Left lung (tissue), 14 donors: ENCODE data around the gene NTRK1. TPM values are rescaled to one million over a fixed set of nuclear protein-coding genes. Genes with fewer than 3 reads are reported as not detected.

ENCODE experiments used
- ATAC-seq: fragments of 200-7000 bp; cut with Tn5 transposase; one replicate; pipeline ENCODE4 v1.9.1; 2020; ENCODE audit warnings: moderate library complexity
- DNase-seq, 4 donors: peaks; one replicate each; pipeline ENCODE4 v3.0.0-alpha.2; 2013 to 2020
- H3K27ac ChIP-seq, 2 donors: fragments of 200-600 bp; sonication (generic) in 1 of 2; one replicate each; pipeline versions ENCODE4 v1.5.0 to v1.8.0; 2020 to 2021
- H3K27me3 ChIP-seq, 2 donors: fragments of 200-600 bp; sonication (generic) in 1 of 2; one replicate each; pipeline versions ENCODE4 v1.5.0 to v1.8.0; 2020 to 2021
- H3K36me3 ChIP-seq, 2 donors: fragments of 200-600 bp; sonication (generic) in 1 of 2; one replicate each; pipeline versions ENCODE4 v1.5.0 to v1.8.0; 2020 to 2021
- H3K4me1 ChIP-seq, 2 donors: fragments of 200-600 bp; one replicate each; pipeline ENCODE4 v1.8.0; 2021
- H3K4me3 ChIP-seq, 2 donors: fragments of 200-600 bp; sonication (generic) in 1 of 2; one replicate each; pipeline versions ENCODE4 v1.5.0 to v1.8.0; 2020 to 2021; ENCODE audit warnings: mild to moderate bottlenecking in 1 of 2
- H3K9me3 ChIP-seq, 2 donors: fragments of 200-600 bp; sonication (generic) in 1 of 2; one replicate each; pipeline versions ENCODE4 v1.5.0 to v1.8.0; 2020 to 2021
- intact Hi-C, 2 donors: fragments of 100-400 bp; cut with DNase I; formaldehyde crosslinking; loops; one replicate each; pipeline versions ENCODE4 v1.11.2 to v1.14.2; 2022
- long read RNA-seq, 12 donors: library from polyadenylated mRNA in 2 of 12; unstranded in 2 of 12; transcript quantifications; one replicate each; pipeline ENCODE4 v2.0.0 and lab custom pipeline, GENCODE V29; 2019 to 2026
- polyA plus RNA-seq, 6 donors: library from polyadenylated mRNA; unstranded; fragments of 120-200 nt; gene quantifications; one replicate each; pipeline ENCODE4 v1.2.1, GENCODE V29; 2013; ENCODE audit not compliant: insufficient read length in 6 of 6
- total RNA-seq, 2 donors: library from RNA; stranded (reverse); fragmentation: NEBNext Ultra II Directional; extraction: Animal tissue kit (Norgen Biotek cat#: 25700); gene quantifications; one replicate each; pipeline ENCODE4 v1.2.1, GENCODE V29; 2021
- TF ChIP-seq, protein P1 (sequence below), 2 donors: fragments of 200-600 bp; sonication (generic) in 1 of 2; IDR thresholded peaks; one replicate each; pipeline versions ENCODE4 v1.5.0 to v1.8.0; 2021; ENCODE audit warnings: antibody characterized with exemption in 2 of 2
- donor health status: DM: no; HTN: yes; CAD: no.
- donor health status: DM: no; HTN: no; CAD: no.

NTRK1 gene
- total RNA-seq (under 1 TPM; 0.47 to 0.97 TPM), polyA plus RNA-seq (under 1 TPM in 5 of 6 donors, not detected in 1; 0.15 to 0.41 (median 0.27) TPM)
- long read RNA-seq, donor 1 = 0 reads
- long read RNA-seq, donor 2 = 0 reads
- long read RNA-seq, donor 3 = 0 reads
- long read RNA-seq, donor 4 = 0 reads
- long read RNA-seq, donor 5 = 0 reads
- long read RNA-seq, donor 6 = 0 reads
- long read RNA-seq, donor 7 = 0 reads
- long read RNA-seq, donor 8 = 0 reads
- long read RNA-seq, donor 9 = 0 reads
- long read RNA-seq, donor 10 = 0 reads
- long read RNA-seq, donor 11 = 0 reads
- long read RNA-seq, donor 12 = 0 reads

GRCh38 chr1:156860628-156861423 is at the start of gene NTRK1:
Gene NTRK1 (plus strand): TSS chr1:156860865. CDS start chr1:156860935, 70 bp downstream.
- TF ChIP-seq, protein P1, sequence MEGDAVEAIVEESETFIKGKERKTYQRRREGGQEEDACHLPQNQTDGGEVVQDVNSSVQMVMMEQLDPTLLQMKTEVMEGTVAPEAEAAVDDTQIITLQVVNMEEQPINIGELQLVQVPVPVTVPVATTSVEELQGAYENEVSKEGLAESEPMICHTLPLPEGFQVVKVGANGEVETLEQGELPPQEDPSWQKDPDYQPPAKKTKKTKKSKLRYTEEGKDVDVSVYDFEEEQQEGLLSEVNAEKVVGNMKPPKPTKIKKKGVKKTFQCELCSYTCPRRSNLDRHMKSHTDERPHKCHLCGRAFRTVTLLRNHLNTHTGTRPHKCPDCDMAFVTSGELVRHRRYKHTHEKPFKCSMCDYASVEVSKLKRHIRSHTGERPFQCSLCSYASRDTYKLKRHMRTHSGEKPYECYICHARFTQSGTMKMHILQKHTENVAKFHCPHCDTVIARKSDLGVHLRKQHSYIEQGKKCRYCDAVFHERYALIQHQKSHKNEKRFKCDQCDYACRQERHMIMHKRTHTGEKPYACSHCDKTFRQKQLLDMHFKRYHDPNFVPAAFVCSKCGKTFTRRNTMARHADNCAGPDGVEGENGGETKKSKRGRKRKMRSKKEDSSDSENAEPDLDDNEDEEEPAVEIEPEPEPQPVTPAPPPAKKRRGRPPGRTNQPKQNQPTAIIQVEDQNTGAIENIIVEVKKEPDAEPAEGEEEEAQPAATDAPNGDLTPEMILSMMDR (IDR thresholded peaks at IDR 0.05) = no peak
- Histone ChIP-seq H3K4me1 (peaks cover 15 to 24% of the 10 kb centered on the region in 2 donors), H3K9me3 (no peaks in the 10 kb centered on the region), H3K27ac (no peak within 1 kb of the TSS), H3K27me3 (peaks cover 48 to 96% of the 10 kb centered on the region in 2 donors), H3K4me3 (peak within 1 kb of the TSS; percentile 5 to 12), H3K36me3 (no peaks in the 10 kb centered on the region)
- intact Hi-C loops = loop anchor here in 1 of 2 donors (5.0 kb wide), 1 partner anchor 64 kb away; no protein-coding TSS in a partner anchor
- ATAC-seq (peak; percentile 62), DNase-seq (peak in 1 of 4 donors; percentile 33)

GRCh38 chr1:156811168-156811567 is 49.5 kb upstream of the NTRK1 start:
- no peaks in the 10 kb centered on the region for H3K9me3 ChIP-seq
- peaks cover 10 to 28% of the 10 kb centered on the region in 2 donors for H3K4me1 ChIP-seq
- H3K4me3 ChIP-seq = no peak overlapping the region
- peaks cover 0 to 29% of the 10 kb centered on the region in 2 donors for H3K27me3 ChIP-seq
- intact Hi-C loops = no loop called here
- H3K27ac ChIP-seq = no peak overlapping the region
- ATAC-seq (no peak), DNase-seq (no peak)
- no peaks in the 10 kb centered on the region for H3K36me3 ChIP-seq
- TF ChIP-seq, protein P1 (IDR thresholded peaks at IDR 0.05) = no peak

GRCh38 chr1:156812293-156812990 is 48.2 kb upstream of the NTRK1 start:
- H3K27me3 ChIP-seq = peaks cover 0 to 29% of the 10 kb centered on the region in 2 donors
- TF ChIP-seq, protein P1 (IDR thresholded peaks at IDR 0.05) = no peak
- H3K9me3 ChIP-seq = no peaks in the 10 kb centered on the region
- intact Hi-C loops = no loop called here
- no peak for ATAC-seq
- no peak overlapping the region for H3K27ac ChIP-seq
- no peak for DNase-seq
- H3K36me3 ChIP-seq = no peaks in the 10 kb centered on the region
- H3K4me3 ChIP-seq = no peak overlapping the region
- peaks cover 10 to 28% of the 10 kb centered on the region in 2 donors for H3K4me1 ChIP-seq

- no peak for ATAC-seq
- Histone ChIP-seq H3K36me3 (no peaks in the 10 kb centered on the region), H3K4me1 (peaks cover 10 to 28% of the 10 kb centered on the region in 2 donors), H3K9me3 (no peaks in the 10 kb centered on the region), H3K27me3 (peaks cover 0 to 29% of the 10 kb centered on the region in 2 donors), H3K4me3 (peak overlapping the region; percentile 35 to 39), H3K27ac (no peak overlapping the region)
- intact Hi-C loops = no loop called here
- TF ChIP-seq, protein P1 (IDR thresholded peaks at IDR 0.05) = no peak
- no peak for DNase-seq
Observed at GRCh38 chr1:156813298-156813697, 47.4 kb upstream of the NTRK1 start.
